Measurements from ENCODE around the gene PLA2G4F. TPM values are rescaled to one million over a fixed set of nuclear protein-coding genes. Genes with fewer than 3 reads are reported as not detected.

The PLA2G4F gene
- total RNA-seq, 4 donors from 2014 or later, result not detected

DNA sequence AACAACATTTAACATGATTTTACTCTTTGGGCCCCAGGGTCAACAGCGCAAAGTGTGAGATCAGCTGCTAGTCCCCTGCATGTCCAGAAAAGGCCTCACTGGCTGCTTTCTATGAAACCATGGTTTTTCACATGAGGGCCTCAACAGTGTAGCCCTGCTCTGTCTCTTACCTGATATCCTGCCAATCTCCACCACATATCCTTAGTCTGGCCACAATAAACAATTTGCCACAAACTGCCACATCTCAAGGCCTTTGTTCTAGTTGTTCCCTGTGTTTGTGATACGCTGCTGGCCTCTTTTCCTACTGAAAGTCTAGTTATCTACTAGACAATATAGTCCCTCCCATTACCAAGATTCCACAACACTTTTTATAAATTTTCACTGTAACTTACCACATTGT is 33.9 kb upstream of the PLA2G4F start:
- Histone ChIP-seq H3K36me3 (peaks cover 0 to 80% (median 27%) of the 10 kb centered on the region in 3 donors), H3K27me3 (no peaks in the 10 kb centered on the region)

GRCh38 chr15:42185801-42186200 is 29.4 kb upstream of the PLA2G4F start:
- Histone ChIP-seq H3K9me3 (no peaks in the 10 kb centered on the region), H3K36me3 (peaks cover 6 to 99% (median 33%) of the 10 kb centered on the region in 3 donors), H3K4me1 (no peaks in the 10 kb centered on the region), H3K27ac (no peak overlapping the region), H3K27me3 (no peaks in the 10 kb centered on the region), H3K4me3 (no peak overlapping the region)
- 96 to 100% methylated on average over 1 of the region's 1 CpG for WGBS, 2 donors
- TF ChIP-seq, protein P1, sequence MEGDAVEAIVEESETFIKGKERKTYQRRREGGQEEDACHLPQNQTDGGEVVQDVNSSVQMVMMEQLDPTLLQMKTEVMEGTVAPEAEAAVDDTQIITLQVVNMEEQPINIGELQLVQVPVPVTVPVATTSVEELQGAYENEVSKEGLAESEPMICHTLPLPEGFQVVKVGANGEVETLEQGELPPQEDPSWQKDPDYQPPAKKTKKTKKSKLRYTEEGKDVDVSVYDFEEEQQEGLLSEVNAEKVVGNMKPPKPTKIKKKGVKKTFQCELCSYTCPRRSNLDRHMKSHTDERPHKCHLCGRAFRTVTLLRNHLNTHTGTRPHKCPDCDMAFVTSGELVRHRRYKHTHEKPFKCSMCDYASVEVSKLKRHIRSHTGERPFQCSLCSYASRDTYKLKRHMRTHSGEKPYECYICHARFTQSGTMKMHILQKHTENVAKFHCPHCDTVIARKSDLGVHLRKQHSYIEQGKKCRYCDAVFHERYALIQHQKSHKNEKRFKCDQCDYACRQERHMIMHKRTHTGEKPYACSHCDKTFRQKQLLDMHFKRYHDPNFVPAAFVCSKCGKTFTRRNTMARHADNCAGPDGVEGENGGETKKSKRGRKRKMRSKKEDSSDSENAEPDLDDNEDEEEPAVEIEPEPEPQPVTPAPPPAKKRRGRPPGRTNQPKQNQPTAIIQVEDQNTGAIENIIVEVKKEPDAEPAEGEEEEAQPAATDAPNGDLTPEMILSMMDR (IDR thresholded peaks at IDR 0.05), result no peak
- TF ChIP-seq POLR2A (IDR thresholded peaks at IDR 0.05), result no peak
- no peak for TF ChIP-seq EP300 (IDR thresholded peaks at IDR 0.05)
- DNase-seq (ENCODE audit: low spot score in 2 of 2), result no peak

More for the DNA sequence above, 33.9 kb upstream of the PLA2G4F start:
- Histone ChIP-seq H3K27ac (no peak overlapping the region), H3K9me3 (no peaks in the 10 kb centered on the region), H3K4me1 (no peaks in the 10 kb centered on the region), H3K4me3 (no peak overlapping the region)
- DNase-seq (ENCODE audit: low spot score in 2 of 2), result no peak
- TF ChIP-seq EP300 (IDR thresholded peaks at IDR 0.05), result no peak
- TF ChIP-seq, protein P1 (IDR thresholded peaks at IDR 0.05), result no peak
- no peak for TF ChIP-seq POLR2A (IDR thresholded peaks at IDR 0.05)
- WGBS, 2 donors, result 94 to 96% methylated on average over 2 of the region's 2 CpGs

DNA sequence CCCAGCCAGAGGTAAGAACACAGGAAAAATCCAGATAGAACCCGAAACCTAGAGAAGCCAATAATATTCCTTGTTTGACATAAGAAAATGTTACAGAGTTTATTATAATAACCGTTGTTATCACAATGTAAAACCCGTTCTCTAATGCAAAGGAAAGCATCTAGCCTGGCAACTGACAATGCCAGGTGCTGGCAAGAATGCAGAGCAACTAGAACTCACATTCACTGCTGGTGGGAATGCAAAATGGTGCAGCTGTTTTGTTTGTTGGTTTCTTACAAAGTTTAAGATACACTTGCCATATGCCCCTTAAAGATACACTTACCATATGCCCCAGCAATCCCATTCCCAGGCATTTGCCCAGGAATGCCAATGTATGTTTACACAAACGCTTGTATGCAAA is 28.3 kb upstream of the PLA2G4F start:
- no peak overlapping the region for H3K4me3 ChIP-seq
- H3K27me3 ChIP-seq, result no peaks in the 10 kb centered on the region
- TF ChIP-seq EP300 (IDR thresholded peaks at IDR 0.05), result no peak
- no peak for TF ChIP-seq POLR2A (IDR thresholded peaks at IDR 0.05)
- TF ChIP-seq, protein P1 (IDR thresholded peaks at IDR 0.05), result no peak
- H3K9me3 ChIP-seq, result no peaks in the 10 kb centered on the region
- H3K4me1 ChIP-seq, result no peaks in the 10 kb centered on the region
- no peak overlapping the region for H3K27ac ChIP-seq
- DNase-seq (ENCODE audit: low spot score in 2 of 2), result no peak
- H3K36me3 ChIP-seq, result peaks cover 6 to 99% (median 36%) of the 10 kb centered on the region in 3 donors
- WGBS, 2 donors, result 95% methylated on average over 4 of the region's 4 CpGs

- H3K36me3 ChIP-seq, result peaks cover 6 to 96% (median 38%) of the 10 kb centered on the region in 3 donors
- TF ChIP-seq, protein P1 (IDR thresholded peaks at IDR 0.05), result no peak
- no peaks in the 10 kb centered on the region for H3K9me3 ChIP-seq
- WGBS, 2 donors, result 80 to 81% methylated on average over 5 of the region's 5 CpGs
- H3K4me1 ChIP-seq, result no peaks in the 10 kb centered on the region
- H3K27ac ChIP-seq, result no peak overlapping the region
- DNase-seq (ENCODE audit: low spot score in 2 of 2), result no peak
- H3K27me3 ChIP-seq, result no peaks in the 10 kb centered on the region
- no peak overlapping the region for H3K4me3 ChIP-seq
Observed at GRCh38 chr15:42184296-42184695, 27.9 kb upstream of the PLA2G4F start.

GRCh38 chr15:42182961-42183360 is 26.5 kb upstream of the PLA2G4F start:
- DNase-seq (ENCODE audit: low spot score in 2 of 2), result no peak
- Histone ChIP-seq H3K4me3 (no peak overlapping the region), H3K9me3 (no peaks in the 10 kb centered on the region), H3K4me1 (no peaks in the 10 kb centered on the region), H3K27me3 (no peaks in the 10 kb centered on the region), H3K27ac (no peak overlapping the region), H3K36me3 (peaks cover 8 to 95% (median 39%) of the 10 kb centered on the region in 3 donors)
- TF ChIP-seq, protein P1 (IDR thresholded peaks at IDR 0.05), result no peak
- TF ChIP-seq EP300 (IDR thresholded peaks at IDR 0.05) (no peak), POLR2A (IDR thresholded peaks at IDR 0.05) (no peak)
- 87 to 88% methylated on average over 6 of the region's 6 CpGs for WGBS, 2 donors

Data from tibial nerve (tissue), 4 donors.